HL-60 (cell line): ENCODE measurements around the gene CDKN2AIPNL.

ENCODE experiments used
- DNase-seq, 2 experiments: peaks; one replicate each; pipeline ENCODE4 v3.0.0-alpha.2; 2010 to 2020; ENCODE audit warnings: low read depth in 1 of 2, low spot score in 1 of 2
- H3K27ac ChIP-seq: fragments of 250-450 bp; sonication (Bioruptor Pico); replicated peaks from 2 replicates; pipeline ENCODE4 v1.5.1; 2020; ENCODE audit warnings: mild to moderate bottlenecking, moderate library complexity
- H3K27me3 ChIP-seq: fragments of 250-450 bp; sonication (Bioruptor Pico); 2 replicates; pipeline ENCODE4 v1.5.1; 2021; ENCODE audit warnings: mild to moderate bottlenecking, moderate library complexity; ENCODE audit not compliant: insufficient read depth, poor library complexity, severe bottlenecking
- H3K4me3 ChIP-seq: replicated peaks from 2 replicates; pipeline ENCODE4 v1.5.1; 2011; ENCODE audit warnings: mild to moderate bottlenecking, control low read depth, low read length; ENCODE audit not compliant: insufficient read depth
- CTCF ChIP-seq: IDR thresholded peaks from one replicate; pipeline ENCODE4 v1.5.1; 2011; ENCODE audit warnings: low read length, control low read depth, inconsistent platforms; ENCODE audit not compliant: insufficient read depth
- GABPA ChIP-seq: IDR thresholded peaks from 2 replicates; pipeline ENCODE4 v1.6.1; 2012; ENCODE audit warnings: low read depth
- POLR2AphosphoS5 ChIP-seq: IDR thresholded peaks from 2 replicates; pipeline ENCODE4 v1.6.1; 2012; ENCODE audit warnings: low read depth
- REST ChIP-seq: IDR thresholded peaks from 2 replicates; pipeline ENCODE4 v1.6.1; 2012; ENCODE audit warnings: low read depth; ENCODE audit not compliant: insufficient replicate concordance
- SPI1 ChIP-seq: IDR thresholded peaks from 2 replicates; pipeline ENCODE4 v1.6.1; 2012; ENCODE audit warnings: low read depth, mild to moderate bottlenecking, borderline replicate concordance

Gene CDKN2AIPNL

GRCh38 chr5:134455466-134455865, 43.8 kb upstream of the CDKN2AIPNL start:
- DNase-seq, result no peak
- Histone ChIP-seq H3K4me3 (no peak overlapping the region), H3K27ac (no peak overlapping the region), H3K27me3 (no peaks in the 10 kb centered on the region)
- TF ChIP-seq CTCF (no peak), GABPA (no peak)

GRCh38 chr5:134453016-134453415, 41.3 kb upstream of the CDKN2AIPNL start:
- DNase-seq, result no peak
- TF ChIP-seq REST (no peak), SPI1 (no peak), GABPA (no peak), CTCF (no peak), POLR2AphosphoS5 (no peak)
- no peak overlapping the region for H3K4me3 ChIP-seq
- no peaks in the 10 kb centered on the region for H3K27me3 ChIP-seq
- H3K27ac ChIP-seq, result no peak overlapping the region

GRCh38 chr5:134451936-134452505, 40.3 kb upstream of the CDKN2AIPNL start:
- TF ChIP-seq SPI1 (no peak), CTCF (no peak), GABPA (no peak), REST (no peak), POLR2AphosphoS5 (no peak)
- Histone ChIP-seq H3K4me3 (no peak overlapping the region), H3K27me3 (no peaks in the 10 kb centered on the region), H3K27ac (no peak overlapping the region)
- no peak for DNase-seq
